Measurements from ENCODE around the gene HAUS3.

The HAUS3 gene

DNA sequence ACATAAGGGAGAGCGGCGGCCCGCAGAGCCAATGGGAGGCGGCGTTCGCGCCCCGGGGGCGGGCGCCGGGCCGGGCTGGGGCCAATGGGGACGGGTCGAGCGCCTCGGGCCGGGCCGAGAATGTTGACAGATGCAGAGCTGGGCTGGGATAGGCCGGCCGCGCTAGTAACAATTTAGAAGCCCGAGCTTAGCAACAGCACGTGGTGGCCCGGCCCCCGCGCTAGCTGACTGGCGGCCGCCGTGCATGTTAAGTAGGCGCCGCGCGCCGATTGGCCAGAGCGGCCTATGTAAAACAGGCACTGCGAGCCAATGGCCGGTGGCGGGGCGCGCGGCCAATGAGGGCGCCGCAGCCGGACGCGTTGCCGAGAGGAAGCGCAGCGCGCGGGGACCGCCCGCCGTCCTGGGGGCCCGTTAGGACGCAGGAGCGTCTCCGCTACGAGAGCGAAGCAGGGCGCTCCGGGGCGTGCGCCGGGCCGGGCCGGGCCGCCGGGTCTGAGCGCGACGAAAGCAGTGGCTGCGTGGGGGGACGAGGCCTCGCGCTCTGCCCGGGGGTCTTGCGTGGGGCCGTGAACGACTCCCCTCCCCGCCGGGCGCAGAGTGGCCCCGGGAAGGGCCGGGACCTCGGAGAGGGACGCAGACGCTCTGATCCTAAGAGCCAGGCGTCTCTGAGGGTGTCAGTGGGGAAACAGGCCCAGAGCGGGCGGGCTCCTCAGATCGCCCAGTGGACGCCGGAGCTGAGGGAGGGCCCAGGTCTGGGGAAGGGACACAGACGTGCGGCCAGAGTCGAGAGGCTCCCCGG, 20.4 kb upstream of the HAUS3 start:
- DNase-seq = peak; percentile 99

DNA sequence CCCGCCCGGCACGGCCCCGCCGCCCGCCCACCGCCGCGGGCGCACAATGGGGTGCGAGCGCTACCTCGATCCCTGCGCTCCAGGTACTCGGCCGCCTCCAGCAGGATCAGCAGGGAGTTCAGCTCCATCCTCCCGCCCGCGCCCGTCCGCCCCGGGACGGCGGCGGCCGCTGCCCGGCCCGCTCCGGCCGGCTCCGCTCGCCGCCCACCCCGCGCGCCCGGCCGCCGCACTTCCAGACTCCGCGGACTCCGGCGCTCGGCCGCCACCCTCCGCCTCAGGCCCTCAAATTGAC, 19.9 kb upstream of the HAUS3 start, which contains the start of gene MXD4:
Gene MXD4 (minus strand): TSS at position 257 of the 292 bp plus-strand sequence. CDS start 129 bp downstream, at position 128.
- no peak for DNase-seq

DNA sequence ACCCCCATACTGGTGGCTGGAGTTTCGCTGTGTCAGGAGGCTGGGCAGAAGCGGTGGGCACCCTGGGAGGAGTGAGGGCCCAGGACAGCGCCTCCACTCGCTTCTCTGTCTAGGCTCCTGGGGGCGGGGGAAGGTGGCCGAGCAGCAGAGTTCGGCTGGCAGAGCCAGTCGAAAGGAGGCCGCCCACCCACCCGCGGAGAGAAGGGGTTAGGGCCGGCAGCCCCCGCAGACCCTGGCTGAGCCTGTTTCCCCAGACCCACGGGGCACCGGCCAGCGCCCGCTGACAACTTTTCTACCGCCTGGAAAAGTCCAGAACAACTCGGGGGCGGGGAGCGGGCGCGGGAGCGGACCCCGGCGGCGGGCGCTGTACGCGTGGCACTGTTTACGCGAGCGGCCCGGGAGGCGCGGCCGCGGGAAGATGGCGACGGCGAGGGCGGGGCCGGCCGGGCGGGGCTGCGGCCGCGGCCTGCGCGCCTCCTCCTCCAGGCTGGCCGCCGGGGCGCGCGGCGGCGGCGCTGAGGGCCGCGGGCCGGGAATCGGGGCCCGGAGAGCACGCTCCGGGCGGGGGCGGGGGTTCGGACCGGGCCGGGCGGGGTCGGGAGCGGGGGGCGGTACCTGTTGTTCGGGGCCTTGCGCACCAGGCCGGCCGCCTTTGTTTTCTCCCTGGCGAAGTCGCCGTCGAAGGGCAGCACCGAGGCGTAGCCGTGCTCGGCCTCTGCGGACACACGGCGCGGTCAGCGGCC, 19.4 kb upstream of the HAUS3 start:
- peak; percentile 36 for DNase-seq

DNA sequence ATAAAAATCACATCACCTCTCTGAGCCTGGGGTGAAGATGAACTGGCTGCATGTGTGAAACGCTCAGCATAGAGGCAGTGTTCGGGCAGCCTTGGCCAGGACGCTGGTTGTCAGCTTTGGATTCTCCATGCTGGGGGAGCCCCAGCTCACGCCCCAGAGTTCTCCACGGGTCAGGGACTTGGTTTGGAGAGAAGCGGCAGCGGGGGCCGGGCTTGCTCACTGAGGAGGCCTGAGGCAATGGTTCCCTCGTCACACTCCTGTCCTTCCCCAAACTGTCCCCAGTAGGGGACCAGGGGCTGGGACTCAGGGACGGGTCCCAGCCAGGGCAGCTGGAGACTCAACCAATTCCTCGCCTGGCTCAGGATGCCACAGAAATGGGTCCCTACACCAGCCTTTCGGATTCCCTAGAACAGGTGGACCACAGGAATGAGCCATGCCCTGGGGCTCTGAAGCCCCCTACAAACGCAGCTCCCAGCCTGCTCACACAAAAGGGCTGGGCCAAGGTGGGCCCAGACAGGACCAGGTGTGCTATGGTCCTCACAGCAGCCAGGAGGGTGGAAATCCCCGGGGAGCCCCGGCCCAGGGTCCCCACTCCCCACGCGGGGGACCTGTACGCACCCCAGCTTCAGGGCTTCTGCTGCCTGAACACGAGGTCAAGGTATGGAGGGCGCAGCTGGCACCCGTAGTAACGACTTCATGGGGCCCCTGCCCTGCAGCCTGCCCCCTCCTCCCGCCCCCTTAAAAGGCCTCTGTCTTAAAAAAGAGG, 18.6 kb upstream of the HAUS3 start:
- no peak for DNase-seq

DNA sequence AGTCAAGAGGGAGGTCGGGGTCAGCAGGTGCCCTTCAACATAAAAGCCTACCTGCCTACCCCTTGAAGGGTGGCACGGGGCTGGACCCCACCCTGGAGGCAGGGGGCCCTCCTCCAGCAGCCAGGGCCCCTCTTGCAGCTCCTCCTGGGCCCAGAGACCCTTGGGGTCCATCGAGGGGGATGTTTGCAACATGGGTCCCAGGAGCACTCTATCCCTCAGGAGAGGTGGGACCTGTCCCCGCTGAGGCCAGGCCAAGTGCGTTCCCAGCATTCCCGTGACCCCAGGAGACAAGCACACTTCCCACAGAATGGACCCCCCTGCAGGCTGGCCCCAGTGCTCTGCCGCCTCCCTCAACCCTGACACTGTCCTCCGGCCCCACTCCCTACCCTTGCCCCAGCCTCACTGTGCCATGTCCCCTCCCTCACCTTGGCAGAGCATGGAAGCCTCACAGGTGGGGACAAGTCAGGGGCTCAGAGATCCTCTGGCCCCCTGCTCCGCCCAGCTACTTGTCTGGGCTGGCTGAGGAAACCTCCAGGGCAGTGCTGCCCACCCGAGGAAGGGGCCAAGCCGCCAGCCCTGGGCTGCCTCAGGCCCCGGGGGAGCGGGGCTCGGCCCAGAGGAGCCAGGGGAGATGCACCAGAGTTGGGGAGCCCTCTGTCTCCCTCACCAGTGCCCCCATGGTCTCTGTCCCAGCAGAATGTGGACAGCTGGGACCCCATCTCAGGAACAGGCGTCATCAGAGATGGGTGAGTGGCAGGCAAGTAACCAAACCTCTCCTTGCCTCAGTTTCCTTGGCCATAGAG, 17.8 kb upstream of the HAUS3 start:
- no peak for DNase-seq

DNA sequence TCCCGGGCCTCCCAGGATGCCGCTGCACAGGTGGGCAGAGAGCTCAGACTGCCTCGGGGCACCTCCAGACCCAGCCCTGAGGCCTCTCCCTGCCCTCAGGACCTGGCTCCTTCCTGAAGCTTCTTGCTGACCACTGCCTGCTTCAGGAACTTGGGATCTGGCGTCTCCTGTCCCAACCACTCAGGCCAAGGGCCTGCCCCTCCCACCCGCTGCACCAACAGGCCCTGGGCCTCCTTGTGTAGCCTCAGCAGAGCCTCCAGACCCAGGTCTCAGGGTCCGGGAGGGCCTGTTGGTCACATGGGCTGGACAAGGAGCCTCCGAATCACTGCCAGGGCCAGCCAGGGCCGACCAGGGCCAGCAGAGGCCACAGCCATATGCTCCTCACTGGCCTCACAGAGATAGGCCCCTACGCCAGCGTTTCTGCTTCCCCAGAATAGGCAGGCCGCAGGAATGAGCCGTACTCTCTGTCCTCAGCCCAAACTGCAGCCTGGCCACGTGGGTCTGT, 17.2 kb upstream of the HAUS3 start:
- DNase-seq = no peak

DNA sequence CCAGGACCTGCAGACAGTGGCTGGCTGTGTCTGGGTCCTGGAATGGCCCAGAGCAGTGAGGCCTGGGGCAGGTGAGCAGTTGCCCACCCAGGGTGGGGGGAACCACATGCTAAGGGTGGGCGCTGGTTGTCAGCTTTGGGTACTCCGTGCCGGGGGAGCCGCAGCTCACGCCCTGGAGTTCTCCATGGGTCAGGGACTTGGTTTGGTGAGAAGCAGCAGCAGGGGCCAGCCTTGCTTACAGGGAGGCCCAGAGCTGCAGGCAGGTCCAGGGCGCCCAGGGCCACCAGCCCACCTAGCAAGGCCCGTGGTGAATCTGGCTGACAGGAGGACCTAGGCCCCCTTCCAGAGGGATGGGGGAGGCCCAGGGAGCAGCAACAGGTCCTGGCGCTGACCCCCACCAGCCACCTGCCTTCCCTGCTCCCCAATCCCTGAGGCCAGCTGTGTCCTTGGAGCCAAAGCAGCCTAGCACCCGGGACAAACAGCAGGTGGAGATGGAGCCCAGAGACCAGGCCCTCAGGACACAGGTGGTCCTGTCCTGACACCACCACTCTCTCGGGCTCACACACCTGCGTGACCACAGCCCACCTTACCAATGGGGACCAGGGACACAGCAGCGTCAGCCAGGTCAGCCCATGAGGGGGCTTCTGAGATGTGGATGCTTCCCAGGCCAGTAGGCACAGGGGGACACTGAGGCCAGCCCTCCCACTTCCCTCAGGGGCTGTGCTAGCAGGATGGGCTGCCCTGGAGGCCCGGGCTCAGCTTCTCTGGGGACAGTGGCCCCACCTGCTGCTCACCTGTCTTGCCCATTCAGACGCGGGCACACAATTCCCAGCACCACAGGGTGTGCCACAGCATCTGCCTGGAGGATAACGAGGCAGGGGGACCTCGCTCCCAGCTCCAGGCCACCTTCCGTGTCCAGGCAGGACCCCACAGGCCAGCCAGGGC, 16.4 kb upstream of the HAUS3 start:
- DNase-seq = no peak

DNA sequence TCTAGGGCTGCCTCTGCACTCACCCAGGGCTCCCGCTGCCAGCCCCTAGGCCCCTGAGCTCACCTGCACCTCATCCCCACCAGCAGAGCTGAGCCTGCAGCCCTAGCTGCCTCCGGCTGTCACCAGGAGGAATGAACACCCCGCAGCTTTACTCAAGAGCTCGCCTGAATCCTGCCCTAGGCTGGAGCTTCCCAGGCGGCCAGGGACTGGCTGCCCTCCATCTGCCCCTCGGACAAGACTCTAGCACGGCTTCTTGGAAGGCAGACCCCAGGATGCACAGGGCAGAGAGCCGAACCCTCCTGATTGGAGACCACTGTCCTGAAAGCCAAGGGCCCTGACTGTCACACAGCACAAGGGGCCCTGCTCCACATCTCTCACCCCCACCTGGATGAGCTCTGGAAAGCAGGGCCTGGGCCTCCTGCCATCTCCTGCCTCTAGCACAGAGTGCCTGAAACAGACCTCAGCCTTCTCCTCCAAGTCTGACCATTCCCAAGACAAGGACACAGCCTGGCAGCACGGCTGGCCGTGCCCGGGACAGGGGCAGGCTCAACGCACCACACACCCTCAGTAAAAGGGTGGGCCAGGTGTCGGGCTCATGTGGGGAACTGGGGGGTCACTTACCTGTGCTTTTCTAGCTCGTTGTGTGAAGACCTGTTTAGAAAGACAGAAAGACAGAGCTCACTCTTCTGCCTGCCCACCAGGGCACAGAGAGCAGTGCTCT, 15.6 kb upstream of the HAUS3 start:
- DNase-seq = no peak

DNA sequence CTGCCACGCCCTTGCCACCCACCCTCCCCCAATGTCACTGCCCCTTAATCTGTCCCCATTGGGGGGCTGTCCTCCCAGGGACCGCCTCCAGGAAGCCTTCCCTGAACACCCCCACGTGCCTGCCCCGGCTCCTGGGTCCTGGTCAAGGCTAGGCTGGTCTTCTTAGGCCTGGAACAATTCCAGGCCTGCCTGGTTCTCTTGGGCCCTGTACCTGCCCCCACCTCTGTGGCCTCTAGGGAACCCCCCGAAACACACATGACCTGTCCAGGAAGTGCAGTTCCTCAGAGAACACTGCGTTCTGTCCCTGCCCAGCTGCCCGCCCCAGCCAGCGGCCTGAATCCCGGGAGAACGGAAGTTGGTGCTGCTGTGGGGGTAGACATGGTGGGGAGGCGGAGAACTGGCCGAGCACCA, 14.9 kb upstream of the HAUS3 start:
- no peak for DNase-seq

DNA sequence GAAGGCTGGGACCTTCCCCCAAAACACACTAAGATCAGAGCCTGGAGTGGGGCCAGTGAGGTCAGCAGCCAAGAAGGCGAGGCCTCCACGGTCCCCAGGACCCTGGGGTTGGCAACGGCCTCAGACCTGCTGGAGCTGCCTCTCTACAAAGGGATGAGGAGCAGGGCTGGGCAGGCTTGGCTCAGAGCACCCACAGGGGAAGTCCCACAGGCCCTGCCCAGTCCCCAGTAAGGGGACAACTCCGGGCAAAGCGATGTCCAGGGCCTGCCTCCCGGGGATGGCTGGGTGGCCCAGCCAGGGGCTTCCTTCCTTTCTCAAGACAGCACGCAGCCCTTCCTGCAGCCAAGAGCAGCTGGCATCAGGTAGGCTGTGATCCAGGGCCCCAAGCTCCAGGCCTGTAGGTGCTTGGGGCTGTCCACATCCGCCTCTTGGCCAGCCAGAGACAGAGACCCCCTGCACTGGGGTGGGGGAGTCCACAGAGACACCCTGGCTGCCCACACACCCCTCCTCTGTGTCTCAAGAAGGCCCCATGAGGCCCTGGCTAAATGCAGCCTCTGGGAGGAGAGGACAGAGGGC, 14.3 kb upstream of the HAUS3 start:
- DNase-seq = no peak

DNA sequence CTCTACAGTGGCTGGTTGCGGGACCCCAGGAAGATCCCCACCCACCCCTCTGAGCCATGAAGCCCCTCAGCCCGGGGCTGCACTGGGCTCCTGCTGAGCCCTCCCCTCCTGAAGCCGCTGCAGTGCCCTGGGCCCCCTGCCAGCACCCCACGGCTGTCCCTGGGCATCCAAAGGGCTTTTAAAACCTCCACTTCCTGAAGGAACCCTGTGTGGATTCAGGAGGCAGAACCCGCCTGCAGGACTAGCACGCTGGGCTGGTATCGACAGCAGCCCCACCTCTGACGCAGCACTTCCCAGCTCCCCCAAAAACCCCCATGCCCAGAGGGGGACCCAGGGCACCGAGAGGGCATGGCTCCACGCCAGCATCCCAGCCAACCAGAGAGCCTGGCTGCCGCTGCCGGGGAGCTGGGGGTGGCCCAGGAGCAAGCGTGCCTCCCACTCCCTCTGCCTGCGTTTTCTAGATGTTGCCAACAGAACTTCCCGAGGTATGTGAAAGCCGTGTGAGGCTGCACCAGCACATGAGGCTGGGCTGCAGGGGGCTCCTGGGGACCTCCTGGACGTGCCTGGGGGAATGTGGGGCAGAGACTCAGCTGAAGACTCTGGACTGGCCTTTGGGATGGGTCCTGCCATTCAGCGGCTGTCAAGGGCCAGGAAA, 13.7 kb upstream of the HAUS3 start:
- no peak for DNase-seq

DNA sequence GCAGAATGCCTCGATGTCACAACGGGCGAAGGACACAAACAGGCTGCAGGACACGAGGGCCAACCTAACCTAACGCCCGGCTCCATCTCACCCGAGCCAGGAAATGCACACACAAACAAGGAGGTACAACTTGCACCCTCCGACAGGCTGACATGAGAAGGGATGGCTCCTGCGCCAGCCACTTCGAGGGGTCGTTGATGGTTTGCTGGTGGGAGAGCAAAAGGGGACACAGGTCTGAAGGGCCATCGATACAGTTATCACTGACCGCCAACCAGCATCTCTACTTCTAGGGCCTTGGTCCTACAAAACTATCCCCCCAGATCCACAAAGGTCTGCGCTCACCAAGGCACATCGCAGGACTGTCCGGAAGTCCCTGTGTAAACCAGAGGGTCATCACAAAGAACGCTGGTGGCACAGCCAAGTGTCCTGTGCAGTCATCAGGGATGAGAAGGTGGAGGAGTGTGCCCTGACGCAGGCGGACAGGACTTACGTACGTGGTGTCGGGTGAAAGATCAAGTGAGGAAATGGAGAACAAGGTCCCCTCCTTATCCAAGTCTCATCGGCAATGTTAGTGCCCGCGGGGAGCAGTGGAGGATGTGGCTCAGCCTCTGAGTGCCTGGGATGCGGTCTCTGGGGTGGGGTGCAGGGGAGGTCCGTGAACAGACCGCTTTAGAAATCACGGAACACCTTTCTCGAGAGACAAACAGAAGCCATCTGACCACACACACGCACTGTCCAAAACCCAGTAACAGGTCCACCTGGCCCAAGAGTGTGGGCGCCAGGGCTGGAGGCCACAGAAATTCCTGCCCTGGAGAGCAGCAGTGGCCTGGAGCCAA, 13.0 kb upstream of the HAUS3 start:
- no peak for DNase-seq

DNA sequence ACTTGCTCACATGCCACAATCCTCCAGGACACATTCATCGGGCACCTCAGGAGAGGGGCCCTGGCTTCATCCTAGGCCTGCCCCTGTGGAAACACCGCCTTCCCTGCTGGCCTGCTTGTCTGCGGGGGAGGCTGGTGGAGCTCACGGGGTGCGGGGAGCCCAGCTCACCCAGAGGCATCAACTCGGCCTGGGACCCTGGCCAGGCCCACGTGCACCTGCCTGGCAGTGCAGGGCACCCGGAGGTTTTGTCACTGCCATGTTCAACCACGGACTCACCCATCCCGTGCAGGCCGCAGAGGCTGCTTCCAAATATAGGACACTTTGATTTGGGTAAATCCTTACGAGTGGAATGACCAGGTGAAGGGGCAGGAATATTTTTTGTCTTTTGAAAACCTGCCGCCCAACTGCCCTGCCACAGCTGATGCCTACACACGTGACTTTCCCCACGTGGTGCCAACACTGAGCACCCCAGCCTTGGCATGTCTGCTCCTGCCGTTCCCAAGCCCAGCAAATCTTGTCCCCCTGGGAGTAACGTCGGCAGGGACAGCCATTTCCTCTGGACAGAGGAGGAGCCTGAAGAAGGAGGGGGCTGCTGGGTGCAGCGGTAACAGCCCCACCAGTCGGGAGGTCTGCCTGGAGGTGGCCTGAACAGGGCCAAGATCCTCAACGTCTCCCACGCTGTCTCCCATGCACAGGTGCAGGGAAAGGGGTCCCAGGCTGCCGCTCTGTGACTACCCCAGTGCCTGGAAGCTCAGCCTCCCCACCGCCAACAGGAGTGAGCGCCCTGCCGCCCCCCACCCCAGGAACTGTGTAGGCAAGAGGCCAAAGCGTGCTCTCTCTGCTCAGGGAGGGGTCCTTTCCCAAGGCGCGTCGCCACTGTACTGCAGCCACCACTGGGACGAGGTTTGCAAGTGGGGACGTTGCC, 11.5 kb upstream of the HAUS3 start:
- DNase-seq = no peak

DNA sequence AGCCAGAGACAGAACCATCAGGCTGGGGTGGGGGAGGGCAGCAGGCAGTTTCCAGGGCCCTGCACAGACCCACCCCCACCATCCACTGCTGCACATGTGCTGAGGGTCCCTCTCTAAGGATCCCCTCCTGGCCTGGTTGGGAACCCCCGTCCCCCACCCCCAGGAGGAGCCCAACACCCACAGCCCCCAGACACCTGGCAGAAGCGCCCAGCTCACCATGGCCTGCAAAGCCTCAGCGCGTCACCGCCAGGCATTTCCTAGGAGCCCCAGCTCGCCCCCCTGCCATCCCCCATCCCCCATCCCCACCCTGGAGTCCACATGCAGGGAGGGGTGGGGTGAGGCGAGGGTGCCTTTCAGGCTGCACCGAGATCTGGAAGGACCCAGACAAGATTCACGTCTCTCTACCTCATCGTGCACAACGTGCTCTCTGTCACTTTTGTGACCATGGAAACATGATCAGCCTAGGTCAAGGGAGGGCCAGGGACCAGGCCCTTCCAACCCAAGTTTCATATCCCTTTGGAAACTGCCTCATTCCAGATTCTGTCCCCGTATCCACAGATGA, 10.7 kb upstream of the HAUS3 start:
- no peak for DNase-seq

DNA sequence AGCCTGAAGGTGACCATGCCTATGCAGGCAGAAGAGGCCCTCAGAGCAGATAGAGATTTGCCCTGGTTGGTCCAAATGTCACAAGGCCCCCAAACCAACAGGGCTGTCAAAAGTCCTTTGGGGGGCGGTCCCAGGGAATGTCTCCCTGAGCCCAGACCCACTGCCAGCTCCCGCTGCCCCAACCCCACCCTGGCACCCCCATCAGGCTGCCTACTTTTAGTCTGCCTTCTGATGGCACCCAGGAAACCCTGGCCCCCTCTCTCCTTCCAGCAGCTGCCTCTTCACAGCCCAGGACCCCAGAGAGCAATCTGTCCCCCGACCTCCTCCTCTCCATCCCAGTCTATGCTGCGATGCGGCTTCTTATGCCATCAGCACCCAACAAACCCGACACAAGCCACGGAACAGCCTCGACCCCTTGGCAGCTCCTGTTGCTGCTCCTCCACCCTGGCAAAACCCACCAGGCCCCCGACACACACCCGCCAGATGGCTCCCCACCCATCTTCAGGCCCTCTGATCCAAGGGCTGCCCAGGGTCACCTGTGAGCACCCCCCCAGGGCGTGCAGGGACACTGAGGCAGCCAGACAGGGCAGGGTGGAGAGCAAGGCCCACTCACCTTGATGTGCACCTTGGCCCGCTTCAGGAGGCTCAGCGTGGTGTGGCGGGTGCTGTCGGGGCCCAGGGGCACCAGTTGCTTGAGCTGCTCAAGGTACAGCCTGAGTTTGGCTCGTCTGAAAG, 10.0 kb upstream of the HAUS3 start:
- no peak for DNase-seq

DNA sequence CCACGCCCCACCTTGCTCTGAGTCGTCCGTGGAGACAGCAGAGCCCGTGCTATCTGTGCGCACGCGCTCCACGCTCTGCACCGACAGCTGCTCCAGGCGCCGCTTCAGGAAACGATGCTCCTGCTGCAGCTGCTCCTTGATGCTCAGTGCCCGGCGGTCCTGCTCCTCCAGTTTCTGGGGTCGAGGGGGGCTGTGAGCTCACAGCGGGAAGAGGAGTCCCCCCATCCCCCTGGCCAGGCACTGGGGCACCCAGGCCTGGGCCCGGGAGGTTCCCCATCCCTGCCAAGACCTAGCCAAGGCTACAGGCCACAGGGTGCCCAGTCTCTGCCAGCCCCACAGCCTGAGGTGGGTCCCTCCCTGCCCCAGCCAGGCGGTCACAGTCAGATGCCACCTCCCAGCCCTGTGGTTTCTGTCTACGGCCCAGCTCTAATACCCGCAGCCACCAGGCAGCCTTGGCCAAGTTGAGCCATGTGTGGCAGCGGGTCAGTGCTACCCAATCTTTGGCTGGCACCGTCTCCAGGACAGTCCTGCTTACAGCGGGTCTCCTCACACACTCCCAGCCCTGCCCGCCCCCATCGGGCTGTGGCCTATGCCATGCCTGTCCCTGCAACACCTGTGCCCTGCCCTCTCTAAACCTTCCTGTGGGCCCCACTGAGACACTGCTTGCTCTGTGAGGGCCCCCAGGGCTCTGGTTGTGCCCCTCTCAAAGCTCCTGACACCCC, 9.3 kb upstream of the HAUS3 start:
- no peak for DNase-seq
